ENCODE measurements around the gene HOMER1. TPM values are rescaled to one million over a fixed set of nuclear protein-coding genes. Genes with fewer than 3 reads are reported as not detected.

HOMER1 gene
- total RNA-seq, 1 experiment from 2014 or later: 12.5 TPM

- Histone ChIP-seq H3K4me2 (no peak overlapping the region), H3K4me3 (no peak overlapping the region), H2AFZ (no peak overlapping the region), H3K36me3 (ENCODE audit: low read depth) (0 out of 2 replicates have a peak, but pooled peaks cover 5% of the 10 kb centered on the region), H3F3A (ENCODE audit: insufficient read depth, low read depth) (no peaks in the 10 kb centered on the region; the same call in 1 of the 2 replicates), H3K4me1 (replicated peaks; ENCODE audit: insufficient read depth) (peaks cover 9% of the 10 kb centered on the region), H3K9me3 (ENCODE audit: insufficient read depth, low read depth) (no peaks in the 10 kb centered on the region), H3K27ac (no peak overlapping the region), H3K27me3 (ENCODE audit: insufficient read depth, low read depth) (no peaks in the 10 kb centered on the region), H4K20me1 (ENCODE audit: insufficient read depth) (no peaks in the 10 kb centered on the region), H3K79me2 (ENCODE audit: low read depth) (peaks cover 53% of the 10 kb centered on the region), H3K9me2 (ENCODE audit: insufficient read depth) (no peaks in the 10 kb centered on the region)
- DNase-seq: no peak
- BruUV-seq (replicated peaks): no TSS peak
- intact Hi-C loops (cut with micrococcal nuclease; ENCODE audit: unreplicated experiment): no loop called here
- TF ChIP-seq EZH2 (IDR thresholded peaks at IDR 0.05; ENCODE audit: low read depth) (no peak), CTCF (conservative IDR thresholded peaks at IDR 0.05) (no peak)
- ChIA-PET POLR2A (ENCODE audit: unreplicated experiment) (no interaction called here), CTCF (interaction anchor here (0.6 to 0.7 kb wide), 3 partner anchors 11 to 21 kb away, joined by 3 to 12 read pairs (median 4); no protein-coding TSS in a partner anchor)
These were observed 23.5 kb downstream of the HOMER1 start for GRCh38 chr5:79490323-79490936.

DNA sequence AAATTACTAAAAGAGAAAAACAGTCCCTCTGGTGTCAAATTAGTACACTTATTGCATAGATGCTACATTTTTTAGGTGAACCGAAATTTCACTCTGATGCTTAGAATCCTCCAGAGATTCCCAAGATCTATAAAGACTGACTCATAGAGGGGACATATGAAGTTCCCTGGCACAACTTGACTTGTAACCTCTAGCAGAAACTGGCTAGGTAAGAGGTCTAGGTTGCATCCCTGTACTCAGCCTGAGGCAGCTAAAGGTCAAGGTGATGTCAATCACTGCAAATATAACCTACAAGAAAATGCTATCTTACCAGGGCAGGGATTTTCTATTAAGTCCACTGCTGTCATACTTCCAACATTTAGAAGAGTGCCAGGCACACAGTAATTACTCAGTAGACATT is 24.2 kb downstream of the HOMER1 start:
- CTCF ChIA-PET: no interaction called here
- intact Hi-C loops (cut with micrococcal nuclease; ENCODE audit: unreplicated experiment): no loop called here
- Histone ChIP-seq H4K20me1 (ENCODE audit: insufficient read depth) (no peaks in the 10 kb centered on the region), H3K4me3 (no peak overlapping the region), H3K27me3 (ENCODE audit: insufficient read depth, low read depth) (no peaks in the 10 kb centered on the region), H3K9me3 (ENCODE audit: insufficient read depth, low read depth) (no peaks in the 10 kb centered on the region), H3K36me3 (ENCODE audit: low read depth) (0 out of 2 replicates have a peak, but pooled peaks cover 5% of the 10 kb centered on the region), H3K4me2 (no peak overlapping the region), H3K27ac (no peak overlapping the region), H3K79me2 (ENCODE audit: low read depth) (peaks cover 53% of the 10 kb centered on the region), H2AFZ (no peak overlapping the region), H3K9me2 (ENCODE audit: insufficient read depth) (no peaks in the 10 kb centered on the region), H3K4me1 (replicated peaks; ENCODE audit: insufficient read depth) (peaks cover 3% of the 10 kb centered on the region; the same call in 1 of the 2 replicates), H3F3A (ENCODE audit: insufficient read depth, low read depth) (no peaks in the 10 kb centered on the region)
- no peak for DNase-seq
- POLR2A ChIA-PET (ENCODE audit: unreplicated experiment): no interaction called here
- TF ChIP-seq CTCF (conservative IDR thresholded peaks at IDR 0.05) (no peak), EZH2 (IDR thresholded peaks at IDR 0.05; ENCODE audit: low read depth) (no peak)
- no TSS peak for BruUV-seq (replicated peaks)

GRCh38 chr5:79488775-79489174 is 25.2 kb downstream of the HOMER1 start:
- no peak for DNase-seq
- no peaks in the 10 kb centered on the region for H3K9me3 ChIP-seq (ENCODE audit: insufficient read depth, low read depth)
- POLR2A ChIA-PET (ENCODE audit: unreplicated experiment): no interaction called here
- TF ChIP-seq CTCF (conservative IDR thresholded peaks at IDR 0.05): no peak
- TF ChIP-seq EZH2 (IDR thresholded peaks at IDR 0.05; ENCODE audit: low read depth): no peak
- H4K20me1 ChIP-seq (ENCODE audit: insufficient read depth): no peaks in the 10 kb centered on the region
- peaks cover 43% of the 10 kb centered on the region for H3K79me2 ChIP-seq (ENCODE audit: low read depth)
- H3K27ac ChIP-seq: no peak overlapping the region
- no peak overlapping the region for H3K4me2 ChIP-seq
- H3K27me3 ChIP-seq (ENCODE audit: insufficient read depth, low read depth): no peaks in the 10 kb centered on the region
- no peaks in the 10 kb centered on the region for H3F3A ChIP-seq (ENCODE audit: insufficient read depth, low read depth)
- CTCF ChIA-PET: no interaction called here
- no peak overlapping the region for H2AFZ ChIP-seq
- no peaks in the 10 kb centered on the region for H3K9me2 ChIP-seq (ENCODE audit: insufficient read depth)
- 0 out of 2 replicates have a peak, but pooled peaks cover 5% of the 10 kb centered on the region for H3K36me3 ChIP-seq (ENCODE audit: low read depth)
- intact Hi-C loops (cut with micrococcal nuclease; ENCODE audit: unreplicated experiment): no loop called here
- H3K4me3 ChIP-seq: no peak overlapping the region
- no TSS peak for BruUV-seq (replicated peaks)
- no peaks in the 10 kb centered on the region; the same call in 1 of the 2 replicates for H3K4me1 ChIP-seq (replicated peaks; ENCODE audit: insufficient read depth)
